ENCODE results near the gene SLC26A5.
A peak's percentile ranks its signal among the peaks of the same experiment; 100 is the strongest.

Gene SLC26A5

GRCh38 chr7:103347507-103348267, 98.3 kb downstream of the SLC26A5 start, which contains the start of gene PSMC2:
Gene PSMC2, plus strand, starts transcription at chr7:103347643. Its CDS starts 69 bp downstream, at chr7:103347712.
- H3K4me2 ChIP-seq (ENCODE audit: low read depth, low read length, poor library complexity, severe bottlenecking), result peak within 1 kb of the TSS; percentile 97
- 0 out of 2 replicates have a peak, but pooled peaks cover 5% of the 10 kb centered on the region for H4K20me1 ChIP-seq (ENCODE audit: low read depth, low read length)
- H3K27ac ChIP-seq (ENCODE audit: low read depth, low read length), result peak within 1 kb of the TSS; percentile 61
- peak within 1 kb of the TSS; percentile 83 for H3K9ac ChIP-seq (ENCODE audit: low read length)
- no peaks in the 10 kb centered on the region for H3K9me3 ChIP-seq (ENCODE audit: insufficient read depth, low read length)
- no peaks in the 10 kb centered on the region for H3K9me2 ChIP-seq (replicated peaks; ENCODE audit: insufficient read depth, low read length)
- H2AFZ ChIP-seq (ENCODE audit: low read depth, low read length, severe bottlenecking), result peak within 1 kb of the TSS; percentile 84
- H3F3A ChIP-seq (ENCODE audit: insufficient read depth), result peaks cover 10% of the 10 kb centered on the region; the same call in 1 of the 2 replicates
- H3K79me2 ChIP-seq (ENCODE audit: insufficient read depth, low read length), result peaks cover 85% of the 10 kb centered on the region
- H3K27me3 ChIP-seq (ENCODE audit: low read length), result no peaks in the 10 kb centered on the region
- H3K4me3 ChIP-seq (ENCODE audit: insufficient read depth, low read length, poor library complexity, severe bottlenecking), result peak within 1 kb of the TSS; percentile 92
- no peak for TF ChIP-seq EZH2phosphoT487 (conservative IDR thresholded peaks at IDR 0.05; ENCODE audit: low read length)
- TF ChIP-seq, protein P1, sequence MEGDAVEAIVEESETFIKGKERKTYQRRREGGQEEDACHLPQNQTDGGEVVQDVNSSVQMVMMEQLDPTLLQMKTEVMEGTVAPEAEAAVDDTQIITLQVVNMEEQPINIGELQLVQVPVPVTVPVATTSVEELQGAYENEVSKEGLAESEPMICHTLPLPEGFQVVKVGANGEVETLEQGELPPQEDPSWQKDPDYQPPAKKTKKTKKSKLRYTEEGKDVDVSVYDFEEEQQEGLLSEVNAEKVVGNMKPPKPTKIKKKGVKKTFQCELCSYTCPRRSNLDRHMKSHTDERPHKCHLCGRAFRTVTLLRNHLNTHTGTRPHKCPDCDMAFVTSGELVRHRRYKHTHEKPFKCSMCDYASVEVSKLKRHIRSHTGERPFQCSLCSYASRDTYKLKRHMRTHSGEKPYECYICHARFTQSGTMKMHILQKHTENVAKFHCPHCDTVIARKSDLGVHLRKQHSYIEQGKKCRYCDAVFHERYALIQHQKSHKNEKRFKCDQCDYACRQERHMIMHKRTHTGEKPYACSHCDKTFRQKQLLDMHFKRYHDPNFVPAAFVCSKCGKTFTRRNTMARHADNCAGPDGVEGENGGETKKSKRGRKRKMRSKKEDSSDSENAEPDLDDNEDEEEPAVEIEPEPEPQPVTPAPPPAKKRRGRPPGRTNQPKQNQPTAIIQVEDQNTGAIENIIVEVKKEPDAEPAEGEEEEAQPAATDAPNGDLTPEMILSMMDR (IDR thresholded peaks at IDR 0.05; ENCODE audit: insufficient read depth, low read length, poor library complexity, severe bottlenecking), result no peak
- H3K36me3 ChIP-seq (ENCODE audit: low read length), result no peaks in the 10 kb centered on the region; the same call in 1 of the 2 replicates

DNA sequence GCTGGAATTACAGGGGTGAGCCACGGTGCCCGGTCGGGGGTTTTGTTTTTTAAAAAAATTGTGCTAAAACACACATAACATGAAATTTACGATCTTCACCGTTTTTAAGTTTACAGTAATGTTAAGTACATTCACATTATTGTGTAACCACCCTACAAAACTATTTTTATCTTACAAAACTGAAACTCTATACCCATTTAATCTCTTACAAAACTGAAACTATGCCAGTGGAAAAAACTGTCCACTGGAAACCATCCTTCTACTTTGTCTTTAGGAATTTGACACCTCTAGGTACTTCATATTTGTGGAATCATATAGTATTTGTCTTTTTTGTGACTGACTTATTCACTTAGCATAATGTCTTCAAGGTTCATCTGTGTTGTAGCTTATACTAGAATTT, 99.6 kb downstream of the SLC26A5 start:
- Histone ChIP-seq H2AFZ (ENCODE audit: low read depth, low read length, severe bottlenecking) (peak overlapping the region; percentile 84), H3K9ac (ENCODE audit: low read length) (no peak overlapping the region), H3K36me3 (ENCODE audit: low read length) (peaks cover 5% of the 10 kb centered on the region), H3K27me3 (ENCODE audit: low read length) (no peaks in the 10 kb centered on the region), H4K20me1 (ENCODE audit: low read depth, low read length) (0 out of 2 replicates have a peak, but pooled peaks cover 5% of the 10 kb centered on the region), H3K9me2 (replicated peaks; ENCODE audit: insufficient read depth, low read length) (no peaks in the 10 kb centered on the region), H3K4me2 (ENCODE audit: low read depth, low read length, poor library complexity, severe bottlenecking) (peak overlapping the region; percentile 97), H3F3A (ENCODE audit: insufficient read depth) (peaks cover 13% of the 10 kb centered on the region; the same call in 1 of the 2 replicates), H3K4me3 (ENCODE audit: insufficient read depth, low read length, poor library complexity, severe bottlenecking) (no peak overlapping the region), H3K27ac (ENCODE audit: low read depth, low read length) (no peak overlapping the region), H3K9me3 (ENCODE audit: insufficient read depth, low read length) (no peaks in the 10 kb centered on the region), H3K79me2 (ENCODE audit: insufficient read depth, low read length) (peaks cover 85% of the 10 kb centered on the region)
- no peak for TF ChIP-seq EZH2phosphoT487 (conservative IDR thresholded peaks at IDR 0.05; ENCODE audit: low read length)
- TF ChIP-seq, protein P1 (IDR thresholded peaks at IDR 0.05; ENCODE audit: insufficient read depth, low read length, poor library complexity, severe bottlenecking), result no peak

GRCh38 chr7:103344453-103345149, 101.4 kb downstream of the SLC26A5 start, which contains the start of gene DNAJC2:
Gene DNAJC2, minus strand, starts transcription at chr7:103344767. Its CDS starts 145 bp downstream, at chr7:103344622.
- Histone ChIP-seq H3K79me2 (ENCODE audit: insufficient read depth, low read length) (peaks cover 84% of the 10 kb centered on the region), H3K27ac (ENCODE audit: low read depth, low read length) (peak within 1 kb of the TSS; percentile 67), H3K9me2 (replicated peaks; ENCODE audit: insufficient read depth, low read length) (no peaks in the 10 kb centered on the region), H2AFZ (ENCODE audit: low read depth, low read length, severe bottlenecking) (peak within 1 kb of the TSS; percentile 95), H3K36me3 (ENCODE audit: low read length) (peaks cover 16% of the 10 kb centered on the region), H3F3A (ENCODE audit: insufficient read depth) (peaks cover 13% of the 10 kb centered on the region; the same call in 1 of the 2 replicates), H3K4me2 (ENCODE audit: low read depth, low read length, poor library complexity, severe bottlenecking) (peak within 1 kb of the TSS; percentile 77), H3K27me3 (ENCODE audit: low read length) (no peaks in the 10 kb centered on the region), H3K4me3 (ENCODE audit: insufficient read depth, low read length, poor library complexity, severe bottlenecking) (peak within 1 kb of the TSS; percentile 84), H3K9me3 (ENCODE audit: insufficient read depth, low read length) (no peaks in the 10 kb centered on the region), H3K9ac (ENCODE audit: low read length) (peak within 1 kb of the TSS; percentile 88), H4K20me1 (ENCODE audit: low read depth, low read length) (0 out of 2 replicates have a peak, but pooled peaks cover 5% of the 10 kb centered on the region)
- TF ChIP-seq EZH2phosphoT487 (conservative IDR thresholded peaks at IDR 0.05; ENCODE audit: low read length), result no peak
- TF ChIP-seq, protein P1 (IDR thresholded peaks at IDR 0.05; ENCODE audit: insufficient read depth, low read length, poor library complexity, severe bottlenecking), result no peak
